Fibroblast of the aortic adventitia (primary cell): Measurements from ENCODE around the gene BRPF3. TPM values are rescaled to one million over a fixed set of nuclear protein-coding genes. Genes with fewer than 3 reads are reported as not detected.
A peak's percentile ranks its signal among the peaks of the same experiment; 100 is the strongest.

Experiments
- DNase-seq: peaks from one replicate; pipeline ENCODE4 v3.0.0-alpha.2; 2010; ENCODE audit warnings: low read depth
- H3K4me3 ChIP-seq: 2 replicates; pipeline ENCODE4 v1.5.1; 2011; ENCODE audit warnings: low read depth, mild to moderate bottlenecking, control low read depth, low read length, moderate library complexity
- total RNA-seq: library from RNA; depleted of rRNA; stranded (reverse); fragments of >200 nt; gene quantifications from 2 replicates; pipeline ENCODE4 v1.2.3, GENCODE V29; 2012; ENCODE audit warnings: low replicate concordance
- TF ChIP-seq, protein P1 (sequence below): IDR thresholded peaks from 2 replicates; pipeline ENCODE4 v1.5.1; 2011; ENCODE audit warnings: mild to moderate bottlenecking, low read length, control low read depth, inconsistent platforms; ENCODE audit not compliant: insufficient read depth

Gene BRPF3
- total RNA-seq, 1 donor = 19.1 TPM

DNA sequence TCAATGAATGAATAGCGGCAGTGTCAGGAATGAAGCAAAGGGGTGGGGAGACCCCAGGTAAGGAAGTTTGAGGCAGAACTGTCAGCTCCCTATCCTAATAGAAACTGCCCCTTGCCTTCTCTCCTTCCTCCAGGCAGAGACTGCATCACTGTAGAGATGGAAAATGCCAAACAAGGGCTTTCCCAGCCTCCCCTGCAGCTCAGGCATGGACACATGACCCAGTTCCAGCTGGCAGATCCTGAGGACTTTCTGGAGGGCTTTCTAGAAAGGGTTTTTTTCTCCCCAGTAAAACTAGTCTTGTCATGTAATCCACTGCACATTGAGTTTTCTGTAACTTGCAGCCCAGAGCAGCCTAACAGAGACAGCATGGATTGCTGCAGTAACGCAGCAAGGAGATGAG, 55.5 kb downstream of the BRPF3 start:
- TF ChIP-seq, protein P1, sequence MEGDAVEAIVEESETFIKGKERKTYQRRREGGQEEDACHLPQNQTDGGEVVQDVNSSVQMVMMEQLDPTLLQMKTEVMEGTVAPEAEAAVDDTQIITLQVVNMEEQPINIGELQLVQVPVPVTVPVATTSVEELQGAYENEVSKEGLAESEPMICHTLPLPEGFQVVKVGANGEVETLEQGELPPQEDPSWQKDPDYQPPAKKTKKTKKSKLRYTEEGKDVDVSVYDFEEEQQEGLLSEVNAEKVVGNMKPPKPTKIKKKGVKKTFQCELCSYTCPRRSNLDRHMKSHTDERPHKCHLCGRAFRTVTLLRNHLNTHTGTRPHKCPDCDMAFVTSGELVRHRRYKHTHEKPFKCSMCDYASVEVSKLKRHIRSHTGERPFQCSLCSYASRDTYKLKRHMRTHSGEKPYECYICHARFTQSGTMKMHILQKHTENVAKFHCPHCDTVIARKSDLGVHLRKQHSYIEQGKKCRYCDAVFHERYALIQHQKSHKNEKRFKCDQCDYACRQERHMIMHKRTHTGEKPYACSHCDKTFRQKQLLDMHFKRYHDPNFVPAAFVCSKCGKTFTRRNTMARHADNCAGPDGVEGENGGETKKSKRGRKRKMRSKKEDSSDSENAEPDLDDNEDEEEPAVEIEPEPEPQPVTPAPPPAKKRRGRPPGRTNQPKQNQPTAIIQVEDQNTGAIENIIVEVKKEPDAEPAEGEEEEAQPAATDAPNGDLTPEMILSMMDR = no peak
- H3K4me3 ChIP-seq = no peak overlapping the region
- peak; percentile 48 for DNase-seq

GRCh38 chr6:36263390-36264000, 67.0 kb downstream of the BRPF3 start:
- DNase-seq = no peak
- H3K4me3 ChIP-seq = no peak overlapping the region
- TF ChIP-seq, protein P1 = no peak

DNA sequence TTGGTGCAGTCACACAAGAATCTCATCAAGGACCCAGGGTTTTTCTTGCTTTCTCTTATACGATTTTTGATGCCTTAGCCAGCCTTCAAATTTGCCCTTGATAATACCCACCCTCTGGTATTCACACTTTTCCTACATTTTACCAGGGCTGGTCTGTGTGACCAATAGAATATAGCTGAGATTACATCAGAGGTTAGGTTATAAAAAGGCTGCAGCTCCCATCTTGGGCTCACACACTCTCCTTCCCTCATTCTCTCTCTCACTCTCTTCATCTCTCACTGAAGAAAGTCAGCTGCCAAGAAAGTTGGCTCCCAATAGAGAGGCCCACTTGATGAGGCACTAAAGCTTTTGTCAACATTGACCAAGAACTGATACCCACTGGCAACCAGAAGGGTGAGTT, 69.2 kb downstream of the BRPF3 start:
- DNase-seq = no peak
- TF ChIP-seq, protein P1 = no peak
- no peak overlapping the region for H3K4me3 ChIP-seq

DNA sequence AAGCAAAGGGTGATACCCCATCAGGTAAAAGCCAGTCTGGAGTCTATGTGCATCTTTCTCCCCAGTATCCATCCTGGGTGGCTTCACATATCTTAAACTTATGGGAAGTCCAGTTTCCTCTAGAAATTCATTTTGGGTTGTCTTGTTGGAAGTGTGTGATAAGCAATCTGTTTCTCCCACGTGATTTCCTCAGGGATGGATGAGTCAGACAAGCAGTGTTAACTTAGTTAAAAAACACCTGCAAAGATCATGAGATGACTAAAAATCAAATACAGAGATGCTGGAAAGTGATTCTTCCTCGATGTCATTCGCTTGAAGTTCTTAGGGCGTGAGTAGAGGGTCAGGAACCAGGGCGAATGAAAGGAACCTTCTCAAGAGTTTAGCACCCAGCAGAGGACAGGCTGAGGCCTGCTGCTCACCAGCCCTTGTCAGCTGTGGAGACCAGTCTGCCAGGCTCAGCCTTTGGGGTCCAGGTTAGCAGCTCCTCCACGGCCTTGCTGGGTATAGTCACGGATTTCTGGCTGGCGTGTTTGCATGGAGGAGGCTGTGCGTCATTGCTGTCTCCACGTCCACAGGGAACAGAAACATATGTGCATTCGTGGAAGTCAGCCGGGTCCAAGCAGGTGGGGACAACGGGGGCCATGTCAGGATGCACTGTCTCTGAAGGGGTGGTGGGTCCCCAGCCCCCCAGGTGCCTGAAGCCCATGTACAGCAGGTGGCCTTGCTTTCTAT, 70.5 kb downstream of the BRPF3 start:
- TF ChIP-seq, protein P1 = no peak

GRCh38 chr6:36267731-36268477, 71.4 kb downstream of the BRPF3 start:
- TF ChIP-seq, protein P1 = no peak
- no peak overlapping the region for H3K4me3 ChIP-seq
- no peak for DNase-seq

More for the DNA sequence above, 70.5 kb downstream of the BRPF3 start:
- H3K4me3 ChIP-seq = no peak overlapping the region
- DNase-seq = peak; percentile 35

DNA sequence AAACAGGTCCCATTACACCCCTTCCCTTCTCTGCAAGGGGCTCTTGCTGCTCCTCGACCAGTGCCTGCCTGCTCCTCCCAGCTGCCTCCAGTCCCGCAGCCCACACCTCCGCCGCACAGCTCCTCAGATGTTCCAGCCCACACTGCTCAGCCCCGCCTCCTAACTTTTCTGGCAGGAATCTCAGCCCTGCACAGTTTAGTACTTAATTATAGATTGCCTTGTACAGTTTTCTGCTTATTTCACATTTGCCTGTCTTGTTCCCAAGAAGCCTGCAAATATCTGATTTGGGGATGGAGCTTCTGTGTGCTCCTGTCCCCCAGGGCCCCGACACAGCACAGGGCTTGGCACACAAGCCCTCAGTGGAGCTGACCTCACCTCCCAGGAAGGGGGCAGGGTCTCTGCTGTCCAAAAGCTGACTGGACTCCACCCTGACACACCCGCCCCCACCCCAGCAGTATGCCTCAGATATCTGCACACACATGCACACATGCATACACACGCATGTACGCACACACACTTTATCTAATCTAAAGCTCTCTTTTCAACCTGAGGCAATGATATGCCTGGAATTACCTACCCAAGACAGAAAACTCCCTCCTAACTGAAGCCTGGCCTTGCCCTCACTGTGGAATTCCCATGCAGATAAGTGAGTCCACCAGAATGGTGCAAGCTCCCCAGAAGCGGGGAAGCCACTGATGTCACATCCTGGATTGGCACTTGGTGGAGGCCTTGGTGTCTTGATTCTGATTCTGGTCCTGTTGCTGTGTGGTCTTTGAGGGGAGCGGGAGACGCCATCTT, 72.1 kb downstream of the BRPF3 start:
- TF ChIP-seq, protein P1 = no peak
- DNase-seq = peak; percentile 44
- H3K4me3 ChIP-seq = no peak overlapping the region
